Panc1 (cell line): ENCODE results near the gene DDX3Y. TPM values are rescaled to one million over a fixed set of nuclear protein-coding genes. Genes with fewer than 3 reads are reported as not detected.

Experiments
- ATAC-seq: fragments of 200-7000 bp; cut with Tn5 transposase; 2 replicates; pipeline ENCODE4 v1.9.1; 2020; ENCODE audit warnings: mild to moderate bottlenecking, moderate library complexity
- BruUV-seq: library from RNA; stranded (reverse); fragments of 400-500 nt; replicated peaks from 2 replicates; lab custom pipeline; 2021; lab: Mats Ljungman, UMichigan
- CTCF ChIA-PET: fragments of 300-600 bp; sonication (Branson Sonifier 250); formaldehyde crosslinking; loops from one replicate; lab custom pipeline; 2022; ENCODE audit warnings: antibody characterized with exemption; lab: Charles Lee
- POLR2A ChIA-PET: fragments of 300-600 bp; sonication (Branson Sonifier 250); formaldehyde crosslinking; loops from one replicate; lab custom pipeline; 2022; ENCODE audit warnings: antibody characterized with exemption; lab: Charles Lee
- DNase-seq: peaks from one replicate; pipeline ENCODE4 v3.0.0-alpha.2; 2010; ENCODE audit warnings: low read depth, low spot score
- H3K27ac ChIP-seq: 2 replicates; pipeline ENCODE4 v1.5.1; 2011; ENCODE audit warnings: mild to moderate bottlenecking, low read length, inconsistent platforms
- H3K27me3 ChIP-seq: fragments of 200-500 bp; sonication (Bioruptor generic); 2 replicates; pipeline ENCODE4 v1.6.0; 2014; ENCODE audit warnings: low read length, inconsistent platforms; ENCODE audit not compliant: control insufficient read depth, insufficient read depth
- H3K36me3 ChIP-seq: fragments of 200-500 bp; sonication (Bioruptor generic); 2 replicates; pipeline ENCODE4 v1.5.1; 2014; ENCODE audit warnings: inconsistent platforms, mild to moderate bottlenecking, low read length, moderate library complexity; ENCODE audit not compliant: control insufficient read depth, insufficient read depth
- H3K4me1 ChIP-seq: 2 replicates; pipeline ENCODE4 v1.5.1; 2011; ENCODE audit warnings: inconsistent platforms, mild to moderate bottlenecking, low read length, moderate library complexity; ENCODE audit not compliant: control insufficient read depth, insufficient read depth
- H3K4me3 ChIP-seq, 2 experiments: 2 replicates each; pipeline ENCODE4 v1.5.1; 2011 to 2012; ENCODE audit warnings: low read depth in 2 of 2, low read length in 2 of 2, mild to moderate bottlenecking in 2 of 2, inconsistent platforms in 1 of 2, moderate library complexity in 1 of 2
- H3K9me3 ChIP-seq: fragments of 200-500 bp; sonication (Bioruptor generic); 2 replicates; pipeline ENCODE4 v1.5.1; 2014; ENCODE audit warnings: low read depth, mild to moderate bottlenecking, inconsistent platforms, low read length, moderate library complexity; ENCODE audit not compliant: control insufficient read depth, insufficient read depth
- CTCF ChIP-seq: fragments of 450-650 bp; IDR thresholded peaks from 2 replicates; pipeline ENCODE4 v1.5.1; 2017; ENCODE audit warnings: mild to moderate bottlenecking
- POLR2AphosphoS5 ChIP-seq: IDR thresholded peaks from 2 replicates; pipeline ENCODE4 v1.6.1; 2012; ENCODE audit warnings: mild to moderate bottlenecking, low read depth, low read length, moderate library complexity
- REST ChIP-seq, 2 experiments: IDR thresholded peaks; 2 replicates each; pipeline ENCODE4 v1.6.1; 2011 to 2012; ENCODE audit warnings: low read depth in 2 of 2, control low read depth in 1 of 2, low read length in 1 of 2, mild to moderate bottlenecking in 1 of 2, moderate library complexity in 1 of 2; ENCODE audit not compliant: insufficient read depth in 1 of 2
- SIN3A ChIP-seq: IDR thresholded peaks from 2 replicates; pipeline ENCODE4 v1.6.1; 2012; ENCODE audit warnings: low read depth, mild to moderate bottlenecking, low read length, moderate library complexity, borderline replicate concordance; ENCODE audit not compliant: insufficient read depth
- TCF7L2 ChIP-seq: IDR thresholded peaks from 2 replicates; pipeline ENCODE4 v1.6.1; 2011; ENCODE audit warnings: mild to moderate bottlenecking, low read depth, low read length, inconsistent platforms
- in situ Hi-C: cut with HindIII; loops from 2 replicates; pipeline ENCODE4 v1.10.0; 2016; ENCODE audit warnings: low sequenced_read_pairs, low pct_unique_long_range_greater_than_20kb
- intact Hi-C: fragments of 100-400 bp; cut with micrococcal nuclease; formaldehyde crosslinking; loops from one replicate; pipeline ENCODE4 v1.10.0; 2022; ENCODE audit not compliant: unreplicated experiment
- total RNA-seq: library from RNA; stranded (reverse); gene quantifications from one replicate; pipeline ENCODE4 v1.2.1, GENCODE V29; 2021; ENCODE audit not compliant: unreplicated experiment

Gene DDX3Y
- total RNA-seq, 1 experiment from 2014 or later: 0.08 TPM

- intact Hi-C loops (no loop called here), in situ Hi-C loops (no loop called here)
- TF ChIP-seq CTCF: no peak
- TF ChIP-seq TCF7L2: no peak
- TF ChIP-seq SIN3A: no peak
- TF ChIP-seq POLR2AphosphoS5: no peak
- TF ChIP-seq REST (IDR thresholded peaks at IDR 0.05; ENCODE audit: insufficient read depth in 1 of 2, low read depth in 2 of 2, low read length in 1 of 2): no peak
- Histone ChIP-seq H3K4me1 (no peaks in the 10 kb centered on the region), H3K36me3 (no peaks in the 10 kb centered on the region), H3K27me3 (no peaks in the 10 kb centered on the region), H3K9me3 (no peaks in the 10 kb centered on the region), H3K4me3 (no peak overlapping the region), H3K27ac (no peak overlapping the region)
- BruUV-seq: no TSS peak
- ChIA-PET POLR2A (no interaction called here), CTCF (no interaction called here)
- DNase-seq (no peak), ATAC-seq (no peak)
These were observed 6.1 kb upstream of the DDX3Y start for GRCh38 chrY:12898604-12899003.

GRCh38 chrY:12905517-12905872 is 827 bp downstream of the DDX3Y start:
- ATAC-seq (no peak), DNase-seq (no peak)
- no peaks in the 10 kb centered on the region for H3K27me3 ChIP-seq
- CTCF ChIA-PET: no interaction called here
- in situ Hi-C loops: no loop called here
- TF ChIP-seq REST (IDR thresholded peaks at IDR 0.05; ENCODE audit: insufficient read depth in 1 of 2, low read depth in 2 of 2, low read length in 1 of 2) (no peak), POLR2AphosphoS5 (no peak), TCF7L2 (no peak), SIN3A (no peak), CTCF (no peak)
- no peaks in the 10 kb centered on the region for H3K9me3 ChIP-seq
- no peak overlapping the region for H3K27ac ChIP-seq
- POLR2A ChIA-PET: no interaction called here
- no peaks in the 10 kb centered on the region for H3K36me3 ChIP-seq
- H3K4me3 ChIP-seq: no peak overlapping the region
- intact Hi-C loops: no loop called here
- no peaks in the 10 kb centered on the region for H3K4me1 ChIP-seq
- no TSS peak for BruUV-seq
